Liver (tissue), 9 donors: ENCODE measurements around the gene PRIM2. TPM values are rescaled to one million over a fixed set of nuclear protein-coding genes. Genes with fewer than 3 reads are reported as not detected.
"Not testable (repeated sequence)": the region's sequence is repeated elsewhere in the genome, so short reads cannot be mapped to it uniquely, and the experiment has no call there.

Experiments
- DNase-seq: peaks from one replicate; pipeline ENCODE4 v3.0.0-alpha.2; 2017; ENCODE audit warnings: low spot score
- H3K27ac ChIP-seq, 2 donors: one replicate each; pipeline ENCODE4 v1.7.0; 2013; ENCODE audit warnings: inconsistent platforms in 2 of 2, low read length in 2 of 2, control low read depth in 1 of 2, low read depth in 1 of 2, mild to moderate bottlenecking in 1 of 2
- H3K27me3 ChIP-seq, 4 donors: one replicate each; pipeline versions ENCODE4 v1.6.1 to v1.7.0; 2013; ENCODE audit warnings: low read length in 3 of 4, inconsistent platforms in 1 of 4, mild to moderate bottlenecking in 1 of 4, moderate library complexity in 1 of 4; ENCODE audit not compliant: control insufficient read depth in 4 of 4, insufficient read depth in 4 of 4
- H3K36me3 ChIP-seq, 4 donors: one replicate each; pipeline versions ENCODE4 v1.6.1 to v1.7.0; 2013; ENCODE audit warnings: low read length in 3 of 4, mild to moderate bottlenecking in 3 of 4, low read depth in 1 of 4, moderate library complexity in 1 of 4; ENCODE audit not compliant: control insufficient read depth in 4 of 4, insufficient read depth in 3 of 4
- H3K4me1 ChIP-seq, 4 donors: one replicate each; pipeline versions ENCODE4 v1.6.1 to v1.7.0; 2013; ENCODE audit warnings: low read length in 3 of 4, mild to moderate bottlenecking in 3 of 4, moderate library complexity in 1 of 4; ENCODE audit not compliant: control insufficient read depth in 4 of 4, insufficient read depth in 4 of 4
- H3K4me3 ChIP-seq, 3 donors: one replicate each; pipeline versions ENCODE4 v1.6.1 to v1.7.0; 2013; ENCODE audit warnings: low read length in 3 of 3, control low read depth in 1 of 3, low read depth in 1 of 3, mild to moderate bottlenecking in 1 of 3
- H3K9ac ChIP-seq, 2 donors: one replicate each; pipeline ENCODE4 v1.7.0; 2013; ENCODE audit warnings: low read length in 2 of 2, mild to moderate bottlenecking in 2 of 2, moderate library complexity in 2 of 2, control low read depth in 1 of 2, low read depth in 1 of 2
- H3K9me3 ChIP-seq, 4 donors: one replicate each; pipeline versions ENCODE4 v1.6.1 to v1.7.0; 2013; ENCODE audit warnings: low read length in 3 of 4; ENCODE audit not compliant: control insufficient read depth in 4 of 4
- EGR1 ChIP-seq, 2 donors: IDR thresholded peaks; 2 replicates each; pipeline ENCODE4 v1.6.1; 2016 to 2018; ENCODE audit warnings: antibody characterized with exemption in 2 of 2, low read depth in 2 of 2
- FOXA1 ChIP-seq: IDR thresholded peaks from 2 replicates; pipeline ENCODE4 v1.6.1; 2016; ENCODE audit warnings: antibody characterized with exemption
- FOXA2 ChIP-seq: IDR thresholded peaks from 2 replicates; pipeline ENCODE4 v1.6.1; 2016; ENCODE audit warnings: antibody characterized with exemption
- HNF4G ChIP-seq: IDR thresholded peaks from 2 replicates; pipeline ENCODE4 v1.6.1; 2016; ENCODE audit warnings: antibody characterized with exemption
- JUND ChIP-seq, 2 donors: IDR thresholded peaks; 2 replicates each; pipeline ENCODE4 v1.6.1; 2016; ENCODE audit warnings: antibody characterized with exemption in 2 of 2
- RAD21 ChIP-seq, 2 donors: IDR thresholded peaks; 2 replicates each; pipeline ENCODE4 v1.6.1; 2016; ENCODE audit warnings: antibody characterized with exemption in 2 of 2, mild to moderate bottlenecking in 2 of 2
- RXRA ChIP-seq, 2 donors: IDR thresholded peaks; 2 replicates each; pipeline ENCODE4 v1.6.1; 2017 to 2018; ENCODE audit warnings: antibody characterized with exemption in 2 of 2, mild to moderate bottlenecking in 1 of 2
- TAF1 ChIP-seq: conservative IDR thresholded peaks from 2 replicates; pipeline ENCODE4 v1.6.1; 2016; ENCODE audit warnings: antibody characterized with exemption, mild to moderate bottlenecking
- WGBS: extraction: QIAGEN DNeasy Blood & Tissue Kit; methylation state at CpG from one replicate; pipeline ENCODE4 v1.1.7; 2013; 5-methylcytosine and 5-hydroxymethylcytosine counted together
- polyA plus RNA-seq, 2 donors: library from polyadenylated mRNA; stranded (reverse) in 1 of 2; unstranded in 1 of 2; fragments of 200-250 nt in 1 of 2; fragments of >200 nt in 1 of 2; fragmentation: Nextera tagmentation in 1 of 2; extraction: Ambion mirVana in 1 of 2; gene quantifications; one replicate each; pipeline versions ENCODE4 v1.2.1 to v1.2.3, GENCODE V29; 2013 to 2015
- total RNA-seq, 2 donors: library from RNA; depleted of rRNA; stranded (reverse); fragments of >200 nt; gene quantifications; one replicate each; pipeline ENCODE4 v1.2.3, GENCODE V29; 2014
- TF ChIP-seq, protein P1 (sequence below): IDR thresholded peaks from 2 replicates; pipeline ENCODE4 v1.6.1; 2016; ENCODE audit warnings: antibody characterized with exemption
- TF ChIP-seq, protein P2 (sequence below): IDR thresholded peaks from 2 replicates; pipeline ENCODE4 v1.6.1; 2016; ENCODE audit warnings: antibody characterized with exemption
- TF ChIP-seq, protein P3 (sequence below): IDR thresholded peaks from 2 replicates; pipeline ENCODE4 v1.6.1; 2016; ENCODE audit warnings: antibody characterized with exemption
- TF ChIP-seq, protein P4 (sequence below): IDR thresholded peaks from 2 replicates; pipeline ENCODE4 v1.6.1; 2016; ENCODE audit warnings: antibody characterized with exemption, mild to moderate bottlenecking
- TF ChIP-seq, protein P5 (sequence below): fragments of 150-350 bp; IDR thresholded peaks from 2 replicates; pipeline ENCODE4 v1.5.1; 2017; ENCODE audit warnings: improper control_type of control experiment, low read depth, low read length; ENCODE audit not compliant: missing input control
- donor health status: healthy.
- donor health status: healthy.
- donor health status: healthy.
- donor health status: healthy.
- donor health status: healthy.

PRIM2 gene
- total and polyA plus RNA-seq, 4 donors, result 1.6 to 13.0 (median 3.5) TPM

DNA sequence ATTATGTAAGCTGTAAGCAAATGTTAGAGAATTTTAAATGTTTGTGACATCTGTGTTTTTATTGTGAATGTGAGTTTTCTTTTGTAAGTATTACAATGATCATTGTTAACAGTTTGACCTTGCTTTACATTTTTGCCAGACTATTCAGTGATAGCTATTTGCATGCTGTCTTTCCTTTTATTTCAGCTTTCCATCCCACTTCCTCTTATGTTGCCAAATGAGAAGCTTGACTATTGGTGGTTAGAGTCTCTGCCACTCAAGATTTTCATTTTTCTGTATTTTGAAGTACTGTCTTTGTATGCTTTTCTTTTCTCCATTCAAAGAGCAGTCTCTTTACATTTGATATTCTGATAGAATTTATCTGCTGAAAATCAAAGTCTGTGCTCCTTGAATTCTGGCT is 104.1 kb downstream of the PRIM2 start:
- Histone ChIP-seq H3K27ac (no peak overlapping the region), H3K36me3 (no peaks in the 10 kb centered on the region), H3K4me3 (no peak overlapping the region), H3K4me1 (no peaks in the 10 kb centered on the region), H3K9ac (no peak overlapping the region), H3K9me3 (no peaks in the 10 kb centered on the region), H3K27me3 (no peaks in the 10 kb centered on the region)
- no peak for DNase-seq
- no peak for TF ChIP-seq RXRA (IDR thresholded peaks at IDR 0.05)
- no peak for TF ChIP-seq FOXA2
- no peak for TF ChIP-seq RAD21 (IDR thresholded peaks at IDR 0.05)
- TF ChIP-seq JUND (IDR thresholded peaks at IDR 0.05), result no peak
- TF ChIP-seq, protein P1, sequence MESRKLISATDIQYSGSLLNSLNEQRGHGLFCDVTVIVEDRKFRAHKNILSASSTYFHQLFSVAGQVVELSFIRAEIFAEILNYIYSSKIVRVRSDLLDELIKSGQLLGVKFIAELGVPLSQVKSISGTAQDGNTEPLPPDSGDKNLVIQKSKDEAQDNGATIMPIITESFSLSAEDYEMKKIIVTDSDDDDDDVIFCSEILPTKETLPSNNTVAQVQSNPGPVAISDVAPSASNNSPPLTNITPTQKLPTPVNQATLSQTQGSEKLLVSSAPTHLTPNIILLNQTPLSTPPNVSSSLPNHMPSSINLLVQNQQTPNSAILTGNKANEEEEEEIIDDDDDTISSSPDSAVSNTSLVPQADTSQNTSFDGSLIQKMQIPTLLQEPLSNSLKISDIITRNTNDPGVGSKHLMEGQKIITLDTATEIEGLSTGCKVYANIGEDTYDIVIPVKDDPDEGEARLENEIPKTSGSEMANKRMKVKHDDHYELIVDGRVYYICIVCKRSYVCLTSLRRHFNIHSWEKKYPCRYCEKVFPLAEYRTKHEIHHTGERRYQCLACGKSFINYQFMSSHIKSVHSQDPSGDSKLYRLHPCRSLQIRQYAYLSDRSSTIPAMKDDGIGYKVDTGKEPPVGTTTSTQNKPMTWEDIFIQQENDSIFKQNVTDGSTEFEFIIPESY, result no peak
- TF ChIP-seq FOXA1, result no peak
- TF ChIP-seq, protein P2, sequence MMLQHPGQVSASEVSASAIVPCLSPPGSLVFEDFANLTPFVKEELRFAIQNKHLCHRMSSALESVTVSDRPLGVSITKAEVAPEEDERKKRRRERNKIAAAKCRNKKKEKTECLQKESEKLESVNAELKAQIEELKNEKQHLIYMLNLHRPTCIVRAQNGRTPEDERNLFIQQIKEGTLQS, result no peak
- TF ChIP-seq TAF1, result no peak
- no peak for TF ChIP-seq HNF4G

DNA sequence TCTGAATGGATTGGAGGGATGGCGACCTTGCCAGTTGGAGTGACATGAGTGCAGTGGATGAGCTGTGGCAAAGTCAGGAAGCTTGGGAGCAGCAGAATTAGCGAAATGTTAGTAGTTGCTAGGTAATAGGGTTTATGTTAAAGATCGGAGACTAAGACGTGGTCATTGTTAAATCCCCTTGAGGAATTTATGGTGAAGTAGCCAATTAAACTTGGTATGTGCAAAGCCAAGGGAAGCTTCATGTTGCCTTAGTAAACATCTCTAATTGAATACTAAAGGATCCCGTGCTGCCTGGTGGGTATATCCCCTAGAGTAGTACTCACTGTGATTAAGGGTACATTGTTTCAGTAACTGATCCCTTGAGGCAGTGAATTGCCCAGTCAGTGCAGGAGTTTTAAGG is 106.0 kb downstream of the PRIM2 start:
- no peaks in the 10 kb centered on the region for H3K36me3 ChIP-seq
- no peaks in the 10 kb centered on the region for H3K27me3 ChIP-seq
- no peak overlapping the region for H3K4me3 ChIP-seq
- H3K9ac ChIP-seq, result no peak overlapping the region
- WGBS, result 95% methylated on average over 5 of the region's 5 CpGs
- H3K4me1 ChIP-seq, result no peaks in the 10 kb centered on the region
- H3K27ac ChIP-seq, result no peak overlapping the region
- H3K9me3 ChIP-seq, result no peaks in the 10 kb centered on the region
- TF ChIP-seq FOXA1, result no peak
- TF ChIP-seq, protein P3, sequence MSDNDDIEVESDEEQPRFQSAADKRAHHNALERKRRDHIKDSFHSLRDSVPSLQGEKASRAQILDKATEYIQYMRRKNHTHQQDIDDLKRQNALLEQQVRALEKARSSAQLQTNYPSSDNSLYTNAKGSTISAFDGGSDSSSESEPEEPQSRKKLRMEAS, result no peak
- no peak for TF ChIP-seq TAF1
- no peak for TF ChIP-seq EGR1 (IDR thresholded peaks at IDR 0.05; ENCODE audit: low read depth in 2 of 2)
- TF ChIP-seq, protein P4, sequence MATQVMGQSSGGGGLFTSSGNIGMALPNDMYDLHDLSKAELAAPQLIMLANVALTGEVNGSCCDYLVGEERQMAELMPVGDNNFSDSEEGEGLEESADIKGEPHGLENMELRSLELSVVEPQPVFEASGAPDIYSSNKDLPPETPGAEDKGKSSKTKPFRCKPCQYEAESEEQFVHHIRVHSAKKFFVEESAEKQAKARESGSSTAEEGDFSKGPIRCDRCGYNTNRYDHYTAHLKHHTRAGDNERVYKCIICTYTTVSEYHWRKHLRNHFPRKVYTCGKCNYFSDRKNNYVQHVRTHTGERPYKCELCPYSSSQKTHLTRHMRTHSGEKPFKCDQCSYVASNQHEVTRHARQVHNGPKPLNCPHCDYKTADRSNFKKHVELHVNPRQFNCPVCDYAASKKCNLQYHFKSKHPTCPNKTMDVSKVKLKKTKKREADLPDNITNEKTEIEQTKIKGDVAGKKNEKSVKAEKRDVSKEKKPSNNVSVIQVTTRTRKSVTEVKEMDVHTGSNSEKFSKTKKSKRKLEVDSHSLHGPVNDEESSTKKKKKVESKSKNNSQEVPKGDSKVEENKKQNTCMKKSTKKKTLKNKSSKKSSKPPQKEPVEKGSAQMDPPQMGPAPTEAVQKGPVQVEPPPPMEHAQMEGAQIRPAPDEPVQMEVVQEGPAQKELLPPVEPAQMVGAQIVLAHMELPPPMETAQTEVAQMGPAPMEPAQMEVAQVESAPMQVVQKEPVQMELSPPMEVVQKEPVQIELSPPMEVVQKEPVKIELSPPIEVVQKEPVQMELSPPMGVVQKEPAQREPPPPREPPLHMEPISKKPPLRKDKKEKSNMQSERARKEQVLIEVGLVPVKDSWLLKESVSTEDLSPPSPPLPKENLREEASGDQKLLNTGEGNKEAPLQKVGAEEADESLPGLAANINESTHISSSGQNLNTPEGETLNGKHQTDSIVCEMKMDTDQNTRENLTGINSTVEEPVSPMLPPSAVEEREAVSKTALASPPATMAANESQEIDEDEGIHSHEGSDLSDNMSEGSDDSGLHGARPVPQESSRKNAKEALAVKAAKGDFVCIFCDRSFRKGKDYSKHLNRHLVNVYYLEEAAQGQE, result no peak
- TF ChIP-seq, protein P5, sequence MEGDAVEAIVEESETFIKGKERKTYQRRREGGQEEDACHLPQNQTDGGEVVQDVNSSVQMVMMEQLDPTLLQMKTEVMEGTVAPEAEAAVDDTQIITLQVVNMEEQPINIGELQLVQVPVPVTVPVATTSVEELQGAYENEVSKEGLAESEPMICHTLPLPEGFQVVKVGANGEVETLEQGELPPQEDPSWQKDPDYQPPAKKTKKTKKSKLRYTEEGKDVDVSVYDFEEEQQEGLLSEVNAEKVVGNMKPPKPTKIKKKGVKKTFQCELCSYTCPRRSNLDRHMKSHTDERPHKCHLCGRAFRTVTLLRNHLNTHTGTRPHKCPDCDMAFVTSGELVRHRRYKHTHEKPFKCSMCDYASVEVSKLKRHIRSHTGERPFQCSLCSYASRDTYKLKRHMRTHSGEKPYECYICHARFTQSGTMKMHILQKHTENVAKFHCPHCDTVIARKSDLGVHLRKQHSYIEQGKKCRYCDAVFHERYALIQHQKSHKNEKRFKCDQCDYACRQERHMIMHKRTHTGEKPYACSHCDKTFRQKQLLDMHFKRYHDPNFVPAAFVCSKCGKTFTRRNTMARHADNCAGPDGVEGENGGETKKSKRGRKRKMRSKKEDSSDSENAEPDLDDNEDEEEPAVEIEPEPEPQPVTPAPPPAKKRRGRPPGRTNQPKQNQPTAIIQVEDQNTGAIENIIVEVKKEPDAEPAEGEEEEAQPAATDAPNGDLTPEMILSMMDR, result no peak
- no peak for TF ChIP-seq HNF4G
- TF ChIP-seq RXRA (IDR thresholded peaks at IDR 0.05), result no peak
- no peak for TF ChIP-seq JUND (IDR thresholded peaks at IDR 0.05)
- DNase-seq, result no peak

DNA sequence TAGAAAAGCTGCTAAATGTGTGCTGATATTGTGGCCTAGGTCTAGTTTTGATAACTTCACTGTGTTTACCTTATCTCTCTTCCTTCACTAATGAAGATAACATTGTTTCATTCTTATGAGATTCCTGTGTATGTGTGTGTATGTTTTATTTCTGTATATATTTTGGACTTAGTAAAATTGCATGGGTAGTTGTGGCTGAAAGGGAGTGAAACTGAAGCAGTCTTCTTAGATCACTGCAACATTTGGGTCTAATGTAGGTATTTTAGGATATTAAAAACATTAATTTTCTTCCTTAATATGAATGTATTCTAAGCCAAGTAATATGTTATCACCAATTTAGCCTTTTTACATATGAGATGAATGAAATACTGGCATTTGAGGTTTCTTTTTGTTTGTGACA is 114.3 kb downstream of the PRIM2 start:
- H3K36me3 ChIP-seq, H3K4me1 ChIP-seq, H3K27ac ChIP-seq, DNase-seq, H3K4me3 ChIP-seq, H3K9me3 ChIP-seq, H3K27me3 ChIP-seq, H3K9ac ChIP-seq: not testable (repeated sequence)
